Measurements from ENCODE around the gene EVC. TPM values are rescaled to one million over a fixed set of nuclear protein-coding genes. Genes with fewer than 3 reads are reported as not detected.

Gene EVC
- total and polyA plus RNA-seq, 2 experiments from 2014 or later = 4.8 to 8.6 TPM

- Histone ChIP-seq H3K4me2 (no peak overlapping the region), H3K36me3 (replicated peaks; ENCODE audit: insufficient read depth, low read depth) (no peaks in the 10 kb centered on the region), H4K20me1 (ENCODE audit: insufficient read depth, poor library complexity, severe bottlenecking) (no peaks in the 10 kb centered on the region), H3K27ac (no peak overlapping the region), H3K4me1 (ENCODE audit: insufficient read depth) (no peaks in the 10 kb centered on the region), H3K9me3 (ENCODE audit: low read depth) (no peaks in the 10 kb centered on the region), H3K9me2 (replicated peaks; ENCODE audit: insufficient read depth) (no peaks in the 10 kb centered on the region), H3K79me2 (no peaks in the 10 kb centered on the region), H2AFZ (no peak overlapping the region), H3K27me3 (no peaks in the 10 kb centered on the region), H3K4me3 (no peak overlapping the region)
- no peak for DNase-seq (ENCODE audit: low spot score)
- TF ChIP-seq EZH2 (IDR thresholded peaks at IDR 0.05; ENCODE audit: borderline replicate concordance) (no peak), CTCF (IDR thresholded peaks at IDR 0.05; ENCODE audit: poor library complexity) (no peak), EZH2phosphoT487 (IDR thresholded peaks at IDR 0.05; ENCODE audit: low read depth, severe bottlenecking, unreplicated experiment) (no peak)
- WGBS (ENCODE audit: low lambda C conversion rate, missing lambda C conversion rate) = 88% methylated on average over 5 of the region's 5 CpGs
Observed at GRCh38 chr4:5789141-5789540, 78.1 kb downstream of the EVC start.

GRCh38 chr4:5790546-5790857 is 79.5 kb downstream of the EVC start:
- no peaks in the 10 kb centered on the region for H3K36me3 ChIP-seq (replicated peaks; ENCODE audit: insufficient read depth, low read depth)
- TF ChIP-seq CTCF (IDR thresholded peaks at IDR 0.05; ENCODE audit: poor library complexity) = no peak
- no peak for TF ChIP-seq EZH2phosphoT487 (IDR thresholded peaks at IDR 0.05; ENCODE audit: low read depth, severe bottlenecking, unreplicated experiment)
- TF ChIP-seq EZH2 (IDR thresholded peaks at IDR 0.05; ENCODE audit: borderline replicate concordance) = no peak
- 53% methylated on average over 1 of the region's 1 CpG for WGBS (ENCODE audit: low lambda C conversion rate, missing lambda C conversion rate)
- no peak overlapping the region for H3K4me3 ChIP-seq
- no peak overlapping the region for H2AFZ ChIP-seq
- H3K9me3 ChIP-seq (ENCODE audit: low read depth) = no peaks in the 10 kb centered on the region
- DNase-seq (ENCODE audit: low spot score) = no peak
- H3K79me2 ChIP-seq = no peaks in the 10 kb centered on the region
- no peaks in the 10 kb centered on the region for H3K27me3 ChIP-seq
- H3K9me2 ChIP-seq (replicated peaks; ENCODE audit: insufficient read depth) = no peaks in the 10 kb centered on the region
- no peaks in the 10 kb centered on the region for H4K20me1 ChIP-seq (ENCODE audit: insufficient read depth, poor library complexity, severe bottlenecking)
- H3K4me2 ChIP-seq = no peak overlapping the region
- no peaks in the 10 kb centered on the region for H3K4me1 ChIP-seq (ENCODE audit: insufficient read depth)
- H3K27ac ChIP-seq = no peak overlapping the region

GRCh38 chr4:5791654-5792053 is 80.7 kb downstream of the EVC start:
- Histone ChIP-seq H4K20me1 (ENCODE audit: insufficient read depth, poor library complexity, severe bottlenecking) (no peaks in the 10 kb centered on the region), H3K36me3 (replicated peaks; ENCODE audit: insufficient read depth, low read depth) (no peaks in the 10 kb centered on the region), H3K9me2 (replicated peaks; ENCODE audit: insufficient read depth) (no peaks in the 10 kb centered on the region), H3K4me1 (ENCODE audit: insufficient read depth) (no peaks in the 10 kb centered on the region), H3K79me2 (no peaks in the 10 kb centered on the region), H3K4me2 (no peak overlapping the region), H3K4me3 (no peak overlapping the region), H2AFZ (no peak overlapping the region), H3K27ac (no peak overlapping the region), H3K27me3 (no peaks in the 10 kb centered on the region), H3K9me3 (ENCODE audit: low read depth) (no peaks in the 10 kb centered on the region)
- 80% methylated on average over 2 of the region's 3 CpGs for WGBS (ENCODE audit: low lambda C conversion rate, missing lambda C conversion rate)
- no peak for TF ChIP-seq CTCF (IDR thresholded peaks at IDR 0.05; ENCODE audit: poor library complexity)
- TF ChIP-seq EZH2 (IDR thresholded peaks at IDR 0.05; ENCODE audit: borderline replicate concordance) = no peak
- no peak for TF ChIP-seq EZH2phosphoT487 (IDR thresholded peaks at IDR 0.05; ENCODE audit: low read depth, severe bottlenecking, unreplicated experiment)
- no peak for DNase-seq (ENCODE audit: low spot score)

GRCh38 chr4:5793514-5793913 is 82.5 kb downstream of the EVC start:
- H3K9me2 ChIP-seq (replicated peaks; ENCODE audit: insufficient read depth) = no peaks in the 10 kb centered on the region
- H3K9me3 ChIP-seq (ENCODE audit: low read depth) = no peaks in the 10 kb centered on the region
- H3K27me3 ChIP-seq = no peaks in the 10 kb centered on the region
- 97% methylated on average over 13 of the region's 13 CpGs for WGBS (ENCODE audit: low lambda C conversion rate, missing lambda C conversion rate)
- H3K4me3 ChIP-seq = no peak overlapping the region
- no peak for TF ChIP-seq CTCF (IDR thresholded peaks at IDR 0.05; ENCODE audit: poor library complexity)
- no peak for TF ChIP-seq EZH2phosphoT487 (IDR thresholded peaks at IDR 0.05; ENCODE audit: low read depth, severe bottlenecking, unreplicated experiment)
- no peak for TF ChIP-seq EZH2 (IDR thresholded peaks at IDR 0.05; ENCODE audit: borderline replicate concordance)
- no peaks in the 10 kb centered on the region for H3K36me3 ChIP-seq (replicated peaks; ENCODE audit: insufficient read depth, low read depth)
- H3K27ac ChIP-seq = no peak overlapping the region
- DNase-seq (ENCODE audit: low spot score) = no peak
- H2AFZ ChIP-seq = no peak overlapping the region
- no peaks in the 10 kb centered on the region for H4K20me1 ChIP-seq (ENCODE audit: insufficient read depth, poor library complexity, severe bottlenecking)
- no peak overlapping the region for H3K4me2 ChIP-seq
- no peaks in the 10 kb centered on the region for H3K4me1 ChIP-seq (ENCODE audit: insufficient read depth)
- H3K79me2 ChIP-seq = no peaks in the 10 kb centered on the region
